OCI-LY7 (cell line): ENCODE data around the gene YIPF6. TPM values are rescaled to one million over a fixed set of nuclear protein-coding genes. Genes with fewer than 3 reads are reported as not detected.

Experiments used
- BruUV-seq: library from RNA; stranded (reverse); fragments of 400-500 nt; replicated peaks from 2 replicates; lab custom pipeline; 2021; lab: Mats Ljungman, UMichigan
- CTCF ChIA-PET: fragments of 300-600 bp; sonication (Branson Sonifier 250); formaldehyde crosslinking; loops from one replicate; lab custom pipeline; 2022; ENCODE audit warnings: antibody characterized with exemption; ENCODE audit not compliant: unreplicated experiment; lab: Charles Lee
- POLR2A ChIA-PET: fragments of 300-600 bp; sonication (Branson Sonifier 250); formaldehyde crosslinking; loops from one replicate; lab custom pipeline; 2022; ENCODE audit warnings: antibody characterized with exemption; lab: Charles Lee
- DNase-seq: peaks from one replicate; pipeline ENCODE4 v3.0.0-alpha.2; 2015; ENCODE audit warnings: low spot score
- H2AFZ ChIP-seq: fragments of 200-600 bp; sonication (generic), shearing (Covaris generic); 2 replicates; pipeline ENCODE4 v1.6.1; 2014; ENCODE audit warnings: mild to moderate bottlenecking, antibody characterized with exemption, low read length, moderate library complexity
- H3K27ac ChIP-seq: fragments of 200-600 bp; sonication (generic); 2 replicates; pipeline ENCODE4 v1.5.1; 2014; ENCODE audit warnings: mixed run types, low read depth, mild to moderate bottlenecking, moderate library complexity, low read length, inconsistent platforms; ENCODE audit not compliant: poor library complexity, severe bottlenecking
- H3K36me3 ChIP-seq: fragments of 200-600 bp; sonication (generic); 2 replicates; pipeline ENCODE4 v1.6.1; 2014; ENCODE audit warnings: mild to moderate bottlenecking, antibody characterized with exemption, low read length, moderate library complexity, mixed read lengths; ENCODE audit not compliant: insufficient read depth
- H3K4me1 ChIP-seq: fragments of 200-600 bp; sonication (generic); 2 replicates; pipeline ENCODE4 v1.5.1; 2014; ENCODE audit warnings: mild to moderate bottlenecking, low read length; ENCODE audit not compliant: insufficient read depth, poor library complexity, severe bottlenecking
- H3K4me2 ChIP-seq: fragments of 200-600 bp; sonication (generic); 2 replicates; pipeline ENCODE4 v1.6.1; 2014; ENCODE audit warnings: mild to moderate bottlenecking, low read length
- H3K4me3 ChIP-seq: fragments of 200-600 bp; sonication (generic); 2 replicates; pipeline ENCODE4 v1.5.1; 2014; ENCODE audit warnings: mild to moderate bottlenecking, low read depth, low read length; ENCODE audit not compliant: poor library complexity, severe bottlenecking
- H3K79me2 ChIP-seq: fragments of 200-600 bp; sonication (generic); 2 replicates; pipeline ENCODE4 v1.6.1; 2016; ENCODE audit warnings: low read depth, mild to moderate bottlenecking, low read length, moderate library complexity, mixed read lengths; ENCODE audit not compliant: insufficient read depth
- H3K9me2 ChIP-seq: fragments of 200-600 bp; sonication (generic); 2 replicates; pipeline ENCODE4 v1.6.1; 2016; ENCODE audit warnings: mild to moderate bottlenecking, low read length, mixed read lengths; ENCODE audit not compliant: insufficient read depth
- H3K9me3 ChIP-seq: fragments of 200-600 bp; sonication (generic); 2 replicates; pipeline ENCODE4 v1.6.1; 2014; ENCODE audit warnings: mild to moderate bottlenecking, mixed run types, low read length, mixed read lengths
- H4K20me1 ChIP-seq: fragments of 200-600 bp; sonication (generic); 2 replicates; pipeline ENCODE4 v1.6.1; 2014; ENCODE audit warnings: mild to moderate bottlenecking, antibody characterized with exemption, low read length, moderate library complexity, mixed read lengths; ENCODE audit not compliant: insufficient read depth
- CTCF ChIP-seq: fragments of 200-600 bp; sonication (generic); conservative IDR thresholded peaks from 2 replicates; pipeline ENCODE4 v1.5.1; 2014; ENCODE audit warnings: mild to moderate bottlenecking, antibody characterized with exemption, low read length, moderate library complexity, mixed read lengths
- EZH2phosphoT487 ChIP-seq: fragments of 200-600 bp; sonication (generic); IDR thresholded peaks from 2 replicates; pipeline ENCODE4 v1.6.1; 2018; ENCODE audit warnings: low read depth, borderline replicate concordance, mild to moderate bottlenecking, mixed run types, antibody characterized with exemption, low read length, moderate library complexity, mixed read lengths
- intact Hi-C: fragments of 100-400 bp; cut with micrococcal nuclease; formaldehyde crosslinking; loops from one replicate; pipeline ENCODE4 v1.10.0; 2022; ENCODE audit not compliant: unreplicated experiment
- total RNA-seq, 2 experiments: library from RNA; depleted of rRNA in 1 of 2; stranded (reverse); fragments of >200 nt in 1 of 2; shearing (Covaris generic) in 1 of 2; gene quantifications; 2 replicates each; pipeline ENCODE4 v1.2.3, GENCODE V29; 2014 to 2022

YIPF6 gene
- total RNA-seq, 2 experiments from 2014 or later: 7.2 to 14.7 TPM

DNA sequence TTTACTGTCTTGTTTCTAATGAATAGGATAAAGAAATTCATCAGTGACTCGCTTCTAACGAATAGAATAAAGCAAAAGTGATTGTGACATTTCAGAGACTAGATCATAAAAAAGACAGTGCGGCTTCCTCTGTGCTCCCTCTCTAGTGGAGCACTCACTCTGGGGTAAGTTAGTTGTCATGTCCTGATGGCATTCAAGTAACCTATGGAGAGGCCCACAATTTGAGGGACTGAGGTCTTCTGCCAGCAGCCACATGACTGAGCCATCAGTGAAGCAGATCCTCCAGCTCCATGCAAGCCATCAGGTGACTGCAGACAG, 72.4 kb downstream of the YIPF6 start:
- H3K9me3 ChIP-seq: no peaks in the 10 kb centered on the region
- H3K4me2 ChIP-seq: no peak overlapping the region
- BruUV-seq: no TSS peak
- H3K79me2 ChIP-seq: no peaks in the 10 kb centered on the region
- intact Hi-C loops: no loop called here
- H4K20me1 ChIP-seq: no peaks in the 10 kb centered on the region
- DNase-seq: no peak
- no peaks in the 10 kb centered on the region for H3K9me2 ChIP-seq
- H3K4me3 ChIP-seq: no peak overlapping the region
- ChIA-PET POLR2A (interaction anchor here (0.7 kb wide), 1 partner anchor 61 kb away, joined by 3 read pairs; no protein-coding TSS in a partner anchor), CTCF (no interaction called here)
- H3K4me1 ChIP-seq: no peaks in the 10 kb centered on the region
- TF ChIP-seq EZH2phosphoT487 (no peak), CTCF (no peak)
- no peaks in the 10 kb centered on the region for H3K36me3 ChIP-seq
- no peak overlapping the region for H3K27ac ChIP-seq
- H2AFZ ChIP-seq: no peak overlapping the region

DNA sequence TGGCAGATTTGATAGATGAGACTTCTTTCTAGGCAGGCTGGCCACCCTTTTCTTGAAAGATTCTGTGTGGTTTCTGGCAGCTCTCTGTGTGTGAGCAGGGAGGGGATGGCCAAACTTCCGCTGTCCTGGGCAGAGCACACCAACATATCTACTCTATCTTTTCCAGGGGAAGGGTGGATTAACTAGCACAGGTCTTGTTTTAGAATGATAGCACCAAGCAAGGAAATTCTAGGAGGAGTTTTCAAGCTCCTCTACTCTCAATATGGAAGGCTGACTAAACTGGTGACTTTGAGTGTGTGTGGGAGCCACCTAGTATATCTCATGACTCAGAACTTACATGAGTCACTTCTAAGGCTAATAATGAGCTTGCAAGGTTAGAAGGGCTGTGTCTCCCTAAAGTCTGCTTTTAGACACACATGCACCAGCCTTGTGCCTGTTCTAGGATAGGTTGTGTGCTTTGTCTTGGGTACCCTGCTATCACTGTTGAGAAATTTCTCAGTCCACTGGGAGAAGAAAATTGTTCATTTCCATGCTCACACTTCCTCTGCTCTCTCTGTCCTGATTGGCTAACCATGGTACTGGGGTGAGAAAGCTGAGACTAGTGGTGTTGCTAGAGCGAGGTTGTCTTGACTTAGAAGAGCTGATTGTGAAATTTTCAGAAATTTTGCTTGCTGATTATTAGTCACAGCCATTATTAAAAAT, 72.9 kb downstream of the YIPF6 start:
- no peak overlapping the region for H2AFZ ChIP-seq
- no peaks in the 10 kb centered on the region for H3K9me3 ChIP-seq
- no peak overlapping the region for H3K4me2 ChIP-seq
- no TSS peak for BruUV-seq
- H3K4me3 ChIP-seq: no peak overlapping the region
- intact Hi-C loops: no loop called here
- H3K27ac ChIP-seq: no peak overlapping the region
- no peak for DNase-seq
- no peaks in the 10 kb centered on the region for H3K79me2 ChIP-seq
- TF ChIP-seq EZH2phosphoT487 (no peak), CTCF (no peak)
- H3K9me2 ChIP-seq: no peaks in the 10 kb centered on the region
- H3K4me1 ChIP-seq: no peaks in the 10 kb centered on the region
- POLR2A ChIA-PET: interaction anchor here (0.7 kb wide), 1 partner anchor 61 kb away, joined by 3 read pairs; no protein-coding TSS in a partner anchor
- H3K36me3 ChIP-seq: no peaks in the 10 kb centered on the region
- CTCF ChIA-PET: no interaction called here
- no peaks in the 10 kb centered on the region for H4K20me1 ChIP-seq

GRCh38 chrX:68574240-68574639, 75.4 kb downstream of the YIPF6 start:
- no peaks in the 10 kb centered on the region for H3K4me1 ChIP-seq
- no peaks in the 10 kb centered on the region for H3K79me2 ChIP-seq
- H4K20me1 ChIP-seq: no peaks in the 10 kb centered on the region
- CTCF ChIA-PET: no interaction called here
- no peaks in the 10 kb centered on the region for H3K36me3 ChIP-seq
- BruUV-seq: no TSS peak
- H3K4me2 ChIP-seq: no peak overlapping the region
- H2AFZ ChIP-seq: no peak overlapping the region
- DNase-seq: no peak
- no peak overlapping the region for H3K4me3 ChIP-seq
- H3K9me3 ChIP-seq: no peaks in the 10 kb centered on the region
- intact Hi-C loops: no loop called here
- TF ChIP-seq CTCF (no peak), EZH2phosphoT487 (no peak)
- H3K27ac ChIP-seq: no peak overlapping the region
- no peaks in the 10 kb centered on the region for H3K9me2 ChIP-seq
- POLR2A ChIA-PET: no interaction called here
